Measurements from ENCODE around the gene HSPBAP1. TPM values are rescaled to one million over a fixed set of nuclear protein-coding genes. Genes with fewer than 3 reads are reported as not detected.
A peak's percentile ranks its signal among the peaks of the same experiment; 100 is the strongest.

Gene HSPBAP1, protein sequence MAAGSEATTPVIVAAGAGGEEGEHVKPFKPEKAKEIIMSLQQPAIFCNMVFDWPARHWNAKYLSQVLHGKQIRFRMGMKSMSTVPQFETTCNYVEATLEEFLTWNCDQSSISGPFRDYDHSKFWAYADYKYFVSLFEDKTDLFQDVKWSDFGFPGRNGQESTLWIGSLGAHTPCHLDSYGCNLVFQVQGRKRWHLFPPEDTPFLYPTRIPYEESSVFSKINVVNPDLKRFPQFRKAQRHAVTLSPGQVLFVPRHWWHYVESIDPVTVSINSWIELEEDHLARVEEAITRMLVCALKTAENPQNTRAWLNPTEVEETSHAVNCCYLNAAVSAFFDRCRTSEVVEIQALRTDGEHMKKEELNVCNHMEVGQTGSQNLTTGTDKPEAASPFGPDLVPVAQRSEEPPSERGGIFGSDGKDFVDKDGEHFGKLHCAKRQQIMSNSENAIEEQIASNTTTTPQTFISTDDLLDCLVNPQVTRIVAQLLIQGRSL
- 4.9 TPM for total RNA-seq
- long read RNA-seq, partial matches to known transcripts, result 0 of 2 reads
- long read RNA-seq, other reads (novel, unspliced or antisense), result 0 of 2 reads

DNA sequence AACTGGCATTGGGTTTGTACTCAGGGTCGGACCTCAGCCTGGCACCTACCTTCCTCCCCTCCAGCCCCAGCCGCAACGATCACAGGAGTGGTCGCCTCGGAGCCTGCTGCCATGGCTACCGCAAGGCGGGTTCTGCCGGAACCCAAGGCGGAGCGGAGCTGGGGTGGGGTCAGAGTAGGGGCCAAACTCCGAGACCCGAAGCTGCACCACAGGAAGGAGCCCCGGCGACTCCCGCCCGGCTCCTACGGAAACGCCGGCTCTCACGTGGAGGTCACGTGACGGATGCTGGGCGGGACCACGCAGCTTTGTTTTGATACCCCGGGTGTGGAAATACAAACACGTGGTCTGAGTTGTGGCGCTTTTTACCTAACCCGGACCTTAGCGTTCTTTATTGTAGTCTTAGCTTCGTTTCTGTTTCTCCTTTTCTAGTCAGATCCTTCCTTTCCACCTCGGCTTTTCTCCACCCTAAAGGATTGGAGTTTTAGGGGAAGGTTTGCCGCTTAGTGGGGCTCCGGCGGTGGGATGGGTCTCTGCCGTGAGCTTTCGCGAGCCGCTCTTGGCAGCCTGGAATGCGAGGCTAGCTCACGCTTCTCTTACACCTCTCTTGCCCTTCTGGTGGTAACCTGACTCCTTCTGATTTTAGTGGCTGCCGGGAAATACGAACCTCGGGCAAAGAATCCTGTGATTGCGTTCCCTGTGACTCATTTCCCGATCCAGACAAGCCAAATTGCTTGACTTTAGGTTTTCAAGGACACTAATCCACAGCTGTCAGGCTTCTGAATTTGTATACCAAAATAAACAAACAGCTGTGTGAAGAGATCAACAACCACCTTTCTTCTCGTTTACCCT, at the start of gene HSPBAP1:
Gene HSPBAP1 (minus strand): TSS at position 264 of the 849 bp plus-strand sequence. CDS start 151 bp downstream, at position 113.
- DNase-seq (ENCODE audit: missing footprints), result peak; percentile 97
- ATAC-seq, result peak; percentile 79
- intact Hi-C loops (cut with DNase I), result loop anchor here (10.0 kb wide), 1 partner anchor 229 kb away; the partner anchor contains the start of genes DTX3L and PARP9

DNA sequence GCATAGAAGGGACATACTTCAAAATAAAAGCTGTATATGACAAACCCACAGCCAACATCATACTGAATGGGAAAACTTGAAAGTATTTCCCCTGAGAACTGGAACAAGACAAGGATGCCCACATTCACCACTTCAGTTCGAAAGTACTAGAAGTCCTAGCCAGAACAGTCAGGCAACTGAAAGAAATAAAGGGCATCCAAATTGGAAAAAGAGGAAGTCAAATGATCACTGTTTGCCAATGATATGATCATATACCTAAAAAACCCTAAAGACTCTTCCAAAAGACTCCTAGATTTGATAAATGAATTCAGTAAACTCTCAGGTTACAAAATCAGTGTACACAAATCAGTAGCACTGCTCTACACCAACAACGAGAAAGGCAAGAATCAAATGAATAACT, 42.0 kb upstream of the HSPBAP1 start:
- intact Hi-C loops (cut with DNase I), result no loop called here
- ATAC-seq, result no peak
- no peak for DNase-seq (ENCODE audit: missing footprints)

DNA sequence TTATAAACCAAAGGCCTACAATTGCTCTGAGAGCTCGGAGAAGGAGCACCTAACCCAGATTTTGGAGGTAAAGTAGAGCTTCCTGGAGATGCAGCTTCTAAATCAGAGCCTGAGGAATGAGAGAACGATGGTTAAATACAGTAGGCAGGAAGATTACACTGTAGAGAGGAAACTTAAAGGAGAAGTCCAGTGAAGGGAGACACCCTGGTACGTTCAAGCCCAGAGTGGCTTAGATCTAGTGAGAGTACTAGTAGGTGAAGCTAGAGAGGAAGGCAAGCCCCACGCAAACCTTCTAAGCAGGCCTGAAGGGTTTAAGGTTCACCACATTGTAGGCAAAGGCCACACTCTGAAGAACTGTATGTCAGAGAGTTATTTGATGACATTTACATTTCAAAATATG, 34.6 kb upstream of the HSPBAP1 start:
- no peak for ATAC-seq
- intact Hi-C loops (cut with DNase I), result no loop called here
- DNase-seq (ENCODE audit: missing footprints), result no peak

DNA sequence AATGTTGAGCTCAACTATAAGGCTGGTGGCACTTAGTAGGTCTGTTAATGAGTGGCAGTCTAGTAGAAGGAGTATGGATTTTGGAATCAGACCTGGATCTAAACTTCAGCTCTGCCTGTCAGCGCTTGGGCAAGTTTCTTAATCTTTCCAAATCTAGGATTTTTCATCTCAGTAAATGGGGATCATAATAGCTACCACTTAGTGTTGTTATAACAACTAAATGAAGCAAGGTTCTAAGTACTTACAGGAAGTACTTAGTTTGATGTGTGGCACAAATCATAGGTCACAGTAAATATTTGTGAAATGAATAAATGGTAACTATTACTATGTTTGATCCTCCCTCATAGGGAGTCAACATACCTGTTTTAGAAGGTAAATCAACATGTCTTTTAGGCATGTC, 32.6 kb upstream of the HSPBAP1 start:
- ATAC-seq (no peak), DNase-seq (ENCODE audit: missing footprints) (no peak)
- intact Hi-C loops (cut with DNase I), result no loop called here

DNA sequence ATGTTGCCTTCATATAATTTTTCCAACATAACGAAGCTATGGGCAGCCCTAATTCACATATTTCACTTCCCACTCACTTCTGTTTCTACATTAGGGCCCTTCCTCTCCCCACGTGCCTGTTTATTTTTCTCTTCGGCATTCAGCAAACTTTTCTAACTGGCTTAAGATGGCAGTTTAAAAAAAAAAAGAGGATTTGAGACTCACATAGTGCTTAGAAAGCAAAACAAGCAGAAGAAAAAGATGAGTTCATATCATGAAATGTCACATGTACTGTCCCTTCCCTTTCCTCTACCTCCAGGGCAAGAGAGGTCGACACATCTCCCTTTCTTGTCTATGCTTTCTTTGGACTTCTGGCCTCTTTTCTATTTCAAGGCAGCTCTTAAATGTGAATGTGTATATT, 31.8 kb upstream of the HSPBAP1 start:
- no peak for DNase-seq (ENCODE audit: missing footprints)
- intact Hi-C loops (cut with DNase I), result no loop called here
- ATAC-seq, result no peak

DNA sequence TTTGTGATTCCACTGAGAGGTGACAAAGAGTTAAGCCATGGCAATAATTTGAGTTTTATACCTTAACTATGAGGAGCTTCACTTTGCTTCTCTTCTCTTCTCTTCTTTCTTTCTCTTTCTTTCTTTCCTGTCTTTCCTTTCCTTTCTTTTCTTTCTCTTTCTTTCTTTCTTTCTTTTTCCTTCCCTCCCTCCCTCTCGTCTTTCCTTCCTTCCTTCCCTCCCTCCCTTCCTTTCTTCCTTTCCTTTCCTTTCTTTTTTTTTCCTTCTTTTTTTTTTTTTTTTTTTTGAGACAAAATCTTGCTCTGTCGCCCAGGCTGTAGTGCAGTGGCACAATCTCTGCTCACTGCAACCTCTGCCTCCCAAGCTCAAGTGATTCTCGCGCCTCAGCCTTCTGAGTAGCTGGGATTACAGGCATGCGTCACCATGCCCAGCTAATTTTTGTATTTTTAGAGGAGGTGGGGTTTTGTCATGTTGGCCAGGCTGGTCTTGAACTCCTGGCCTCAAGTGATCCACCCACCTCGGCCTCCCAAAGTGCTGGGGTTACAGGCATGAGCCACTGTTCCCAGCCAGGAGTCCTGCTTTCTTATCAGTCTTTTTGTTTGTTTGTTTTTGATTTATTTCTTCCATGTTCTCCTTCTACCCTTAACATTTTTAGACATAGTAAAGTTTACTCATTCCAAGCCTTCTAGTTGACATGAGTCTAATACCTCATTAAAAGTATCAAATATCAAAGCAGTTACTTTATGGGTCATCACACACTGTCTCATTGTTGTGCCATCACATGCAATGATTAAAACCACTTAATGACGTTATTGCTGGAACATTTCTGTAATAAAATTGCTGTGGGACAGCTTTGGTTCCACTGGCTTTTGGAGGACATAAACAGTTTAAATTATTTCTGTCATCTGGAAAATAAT, 31.1 kb upstream of the HSPBAP1 start:
- ATAC-seq (no peak), DNase-seq (ENCODE audit: missing footprints) (no peak)
- intact Hi-C loops (cut with DNase I), result no loop called here

- intact Hi-C loops (cut with DNase I), result no loop called here
- DNase-seq (ENCODE audit: missing footprints), result no peak
- no peak for ATAC-seq
Observed at GRCh38 chr3:122816587-122816986, 23.0 kb upstream of the HSPBAP1 start.

DNA sequence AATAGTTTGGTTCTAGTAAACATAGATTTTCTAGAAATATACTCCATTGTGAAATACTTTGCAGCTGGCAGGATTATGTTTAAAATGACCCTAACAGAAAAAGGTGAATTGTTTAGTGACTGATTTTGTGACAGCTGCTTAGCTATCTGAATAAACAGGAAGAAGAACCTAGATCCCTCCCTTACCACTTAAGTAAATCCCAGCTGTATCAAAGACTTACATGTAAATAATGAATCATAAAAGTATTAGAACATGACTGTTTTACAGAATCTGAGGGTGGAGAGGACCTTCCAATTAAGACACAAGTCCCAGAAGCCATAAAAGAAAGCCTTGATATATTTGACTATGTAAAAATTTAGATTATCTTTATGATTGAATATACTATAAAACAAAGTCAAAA, 17.1 kb upstream of the HSPBAP1 start:
- ATAC-seq (no peak), DNase-seq (ENCODE audit: missing footprints) (no peak)
- intact Hi-C loops (cut with DNase I), result no loop called here

DNA sequence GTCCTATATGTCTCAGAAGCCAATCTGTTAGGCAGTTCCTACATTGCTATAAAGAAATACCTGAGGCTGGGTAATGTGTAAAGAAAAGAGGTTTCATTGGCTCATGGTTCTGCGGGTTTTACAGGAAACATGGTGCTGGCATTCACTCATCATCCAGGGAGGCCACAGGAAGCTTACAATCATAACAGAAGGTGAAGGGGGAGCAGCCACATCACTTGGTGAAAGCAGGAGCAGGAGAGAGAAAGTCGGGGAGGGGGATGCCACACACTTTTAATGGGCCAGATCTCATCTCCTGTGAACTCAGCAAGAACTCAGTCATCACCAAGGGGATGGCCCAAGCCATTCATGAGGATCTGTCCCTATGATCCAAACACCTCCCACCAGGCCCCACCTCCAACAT, 10.3 kb upstream of the HSPBAP1 start:
- no peak for DNase-seq (ENCODE audit: missing footprints)
- ATAC-seq, result no peak
- intact Hi-C loops (cut with DNase I), result no loop called here

- intact Hi-C loops (cut with DNase I), result no loop called here
- DNase-seq (ENCODE audit: missing footprints) (no peak), ATAC-seq (peak; percentile 49)
Observed at GRCh38 chr3:122802323-122802722, 8.7 kb upstream of the HSPBAP1 start.

- ATAC-seq (no peak), DNase-seq (ENCODE audit: missing footprints) (no peak)
- intact Hi-C loops (cut with DNase I), result no loop called here
Observed at GRCh38 chr3:122800706-122801237, 7.1 kb upstream of the HSPBAP1 start.

DNA sequence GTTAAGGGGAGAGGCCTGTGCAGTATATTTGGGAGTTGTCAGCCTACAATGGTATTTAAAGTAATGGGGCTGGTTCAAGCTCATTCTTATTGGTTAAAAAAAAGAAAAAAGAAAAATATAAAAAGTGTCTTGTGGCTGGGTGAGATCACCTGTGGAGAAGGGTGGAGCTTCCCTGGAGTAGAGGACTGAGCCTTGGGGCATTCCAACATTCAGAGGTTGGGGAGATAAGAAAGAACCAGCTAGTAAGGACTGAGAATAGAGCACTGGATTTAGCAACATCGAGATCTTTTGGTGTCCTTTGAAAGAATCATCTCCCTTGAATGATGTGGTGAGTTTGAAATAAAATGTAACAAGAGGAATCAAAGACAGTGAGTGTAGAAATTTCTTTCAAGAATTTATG, 6.4 kb upstream of the HSPBAP1 start:
- intact Hi-C loops (cut with DNase I), result no loop called here

GRCh38 chr3:122799322-122799721, 5.7 kb upstream of the HSPBAP1 start:
- DNase-seq (ENCODE audit: missing footprints), result no peak
- ATAC-seq, result no peak
- intact Hi-C loops (cut with DNase I), result loop anchor here (10.0 kb wide), 1 partner anchor 235 kb away; the partner anchor contains the start of genes DTX3L and PARP9

More for the DNA sequence above, 6.4 kb upstream of the HSPBAP1 start:
- ATAC-seq (no peak), DNase-seq (ENCODE audit: missing footprints) (no peak)

- ATAC-seq (no peak), DNase-seq (ENCODE audit: missing footprints) (no peak)
- intact Hi-C loops (cut with DNase I), result loop anchor here (10.0 kb wide), 1 partner anchor 232 kb away; the partner anchor contains the start of genes DTX3L and PARP9
Observed at GRCh38 chr3:122797291-122797690, 3.7 kb upstream of the HSPBAP1 start.

- DNase-seq (ENCODE audit: missing footprints) (no peak), ATAC-seq (no peak)
- intact Hi-C loops (cut with DNase I), result loop anchor here (10.0 kb wide), 1 partner anchor 231 kb away; the partner anchor contains the start of genes DTX3L and PARP9
Observed at GRCh38 chr3:122795674-122796195, 2.1 kb upstream of the HSPBAP1 start.

DNA sequence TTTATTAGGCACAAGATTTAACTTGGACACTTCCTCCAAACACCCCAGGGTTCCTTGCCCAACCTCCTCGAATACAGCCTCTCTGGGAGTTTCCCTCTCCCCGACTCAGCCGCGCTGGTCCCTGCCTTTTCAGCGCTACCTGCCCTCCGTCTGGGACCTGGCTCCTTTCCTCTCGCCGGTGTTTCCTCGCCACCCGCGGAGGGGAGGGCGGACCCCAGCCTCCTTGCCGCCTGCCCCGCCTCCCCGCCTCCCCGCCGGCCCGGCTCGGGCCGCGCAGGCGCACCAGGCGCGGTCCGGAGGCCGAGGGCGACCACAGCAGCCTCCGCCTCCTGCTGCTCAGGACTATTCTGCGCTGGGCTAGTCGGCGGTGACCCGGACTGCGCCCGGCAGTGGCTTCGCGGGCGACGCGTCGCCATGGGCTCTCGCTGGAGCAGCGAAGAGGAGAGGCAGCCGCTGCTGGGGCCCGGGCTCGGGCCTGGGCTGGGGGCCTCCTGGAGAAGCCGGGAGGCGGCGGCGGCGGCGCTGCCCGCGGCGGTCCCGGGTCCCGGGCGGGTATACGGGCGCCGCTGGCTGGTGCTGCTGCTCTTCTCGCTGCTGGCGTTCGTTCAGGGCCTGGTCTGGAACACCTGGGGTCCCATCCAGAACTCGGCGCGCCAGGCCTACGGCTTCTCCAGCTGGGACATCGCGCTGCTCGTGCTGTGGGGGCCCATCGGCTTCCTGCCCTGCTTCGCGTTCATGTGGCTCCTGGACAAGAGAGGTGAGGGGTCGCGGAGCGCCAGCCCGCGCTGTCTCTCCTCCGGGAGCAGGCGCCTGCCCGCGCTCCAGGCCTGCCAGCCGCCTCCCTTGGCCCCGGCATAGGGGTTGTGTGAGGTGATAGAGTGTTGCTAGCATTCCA, 1.4 kb upstream of the HSPBAP1 start, which contains the start of gene SLC49A4:
Gene SLC49A4 (plus strand): TSS at position 291 of the 895 bp plus-strand sequence. CDS start 124 bp downstream, at position 415.
- ATAC-seq (peak; percentile 92), DNase-seq (ENCODE audit: missing footprints) (peak; percentile 92)
- intact Hi-C loops (cut with DNase I), result loop anchor here (10.0 kb wide), 1 partner anchor 230 kb away; the partner anchor contains the start of genes DTX3L and PARP9

DNA sequence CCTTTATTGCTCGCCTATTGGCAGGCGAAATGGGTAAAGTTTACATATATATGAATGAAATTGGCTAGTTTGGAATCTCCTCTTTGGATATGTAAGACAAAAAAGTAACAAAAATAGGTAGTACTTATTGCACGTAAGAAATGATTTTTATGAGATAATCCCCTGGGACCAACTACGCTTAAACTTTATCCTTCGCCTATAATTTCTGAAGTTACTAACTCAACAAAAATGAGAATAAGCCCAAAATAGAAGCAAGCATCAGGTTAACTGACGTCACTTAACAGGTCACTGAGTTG, 800 bp upstream of the HSPBAP1 start:
- intact Hi-C loops (cut with DNase I), result loop anchor here (10.0 kb wide), 1 partner anchor 230 kb away; the partner anchor contains the start of genes DTX3L and PARP9
- DNase-seq (ENCODE audit: missing footprints), result no peak
- ATAC-seq, result no peak
